ENCODE data around the gene GPC5.

Gene GPC5

DNA sequence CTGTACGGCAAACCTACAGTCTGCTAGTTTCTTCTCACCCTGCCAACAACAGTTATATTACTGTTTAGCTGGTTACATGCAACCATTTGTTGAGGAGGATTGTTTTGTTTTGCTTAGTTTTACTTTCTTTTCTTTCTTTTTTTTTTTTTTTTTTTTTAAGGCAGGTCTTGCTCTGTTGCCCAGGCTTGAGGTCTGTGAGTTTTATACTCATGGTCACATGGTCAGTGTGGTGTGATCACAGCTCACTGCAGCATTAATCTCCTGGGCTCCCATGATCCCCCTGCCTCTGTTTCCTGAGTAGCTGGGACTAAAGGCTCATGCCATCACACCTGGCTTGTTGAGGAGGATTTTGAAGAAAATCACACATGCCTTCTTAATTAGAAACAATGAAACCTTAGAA is 505.6 kb downstream of the GPC5 start:
- DNase-seq: no peak

DNA sequence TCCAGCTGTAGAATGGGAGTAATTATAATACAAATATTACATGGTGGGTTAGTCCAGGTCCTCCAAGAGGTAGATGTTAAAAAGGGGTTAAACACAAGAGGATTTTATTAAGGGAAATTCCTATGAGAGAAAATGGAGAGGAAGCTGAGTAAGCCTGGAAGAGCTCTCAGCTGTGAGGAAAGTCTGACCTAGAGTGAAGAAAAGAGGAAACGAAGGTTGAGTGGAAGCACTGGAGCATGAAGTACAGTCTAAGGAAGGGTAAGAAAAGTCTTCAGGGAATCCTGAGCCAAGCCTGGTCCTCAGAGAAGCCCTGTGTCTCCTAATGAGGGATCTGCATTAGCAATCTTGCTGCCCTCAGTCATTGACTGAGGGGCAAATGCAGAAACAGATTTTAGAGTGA is 506.2 kb downstream of the GPC5 start:
- DNase-seq: no peak

DNA sequence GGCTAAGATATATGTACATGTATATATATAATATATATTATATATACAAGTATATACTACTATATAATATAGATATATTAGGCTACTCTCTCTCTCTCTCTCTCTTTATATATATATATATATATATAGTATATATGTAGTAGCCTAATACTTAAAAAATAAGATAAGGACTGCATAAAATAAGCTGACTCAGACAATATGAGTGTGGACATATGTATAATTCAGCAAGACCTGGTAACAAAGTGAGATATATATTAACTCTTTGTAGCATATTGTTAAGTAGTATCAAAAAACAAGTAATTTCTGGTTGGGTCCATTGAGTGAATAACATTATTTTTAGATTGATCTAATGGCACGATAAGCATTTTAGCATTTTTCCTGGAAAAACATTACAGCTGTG is 509.0 kb downstream of the GPC5 start:
- DNase-seq: no peak

DNA sequence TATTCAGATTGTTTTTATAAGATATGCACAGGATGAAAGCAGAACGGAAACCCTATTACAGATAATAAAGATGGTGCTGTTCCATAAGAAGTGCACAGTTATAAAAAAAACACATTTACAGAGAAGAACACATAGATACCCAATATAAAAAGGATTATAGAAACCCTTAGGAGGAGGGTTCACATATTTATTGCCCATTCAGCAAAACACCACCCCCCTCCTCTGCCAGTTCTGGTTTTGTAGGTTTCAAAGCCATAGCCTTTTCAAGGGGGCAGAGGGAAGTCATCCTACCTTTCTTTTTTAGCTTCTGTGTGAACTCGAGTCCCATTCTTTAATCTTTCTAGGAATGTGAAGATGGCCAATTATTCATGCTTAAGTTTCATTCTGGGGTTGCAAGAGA is 511.2 kb downstream of the GPC5 start:
- no peak for DNase-seq

DNA sequence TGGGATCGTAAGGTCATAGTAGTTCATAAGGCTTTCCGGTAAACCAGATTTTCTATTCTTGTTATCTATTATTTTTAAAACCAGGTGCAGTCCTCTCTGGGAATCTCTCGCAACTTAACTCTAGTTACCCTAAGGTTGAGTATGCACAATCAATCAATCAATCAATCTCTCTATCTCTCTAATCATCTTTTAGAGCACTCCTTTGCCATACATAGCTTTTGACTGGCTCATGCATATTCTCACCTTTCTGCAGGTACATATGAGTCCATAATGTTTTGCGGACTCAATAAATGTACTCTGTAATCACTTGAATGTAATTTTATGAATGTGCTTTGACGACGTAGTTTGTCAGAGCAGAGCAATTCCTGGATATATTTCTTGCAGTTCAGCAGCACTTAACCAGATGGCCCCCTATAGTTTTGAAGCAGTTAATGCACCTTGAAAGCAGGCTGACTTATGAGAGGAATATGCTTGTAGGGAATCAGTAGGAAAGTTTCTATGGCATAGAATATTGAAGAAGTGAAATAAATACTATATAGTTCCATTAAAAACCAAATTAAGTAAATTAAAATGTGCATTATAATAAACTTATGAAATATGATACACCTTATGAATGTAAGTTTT is 524.7 kb downstream of the GPC5 start:
- DNase-seq: no peak

DNA sequence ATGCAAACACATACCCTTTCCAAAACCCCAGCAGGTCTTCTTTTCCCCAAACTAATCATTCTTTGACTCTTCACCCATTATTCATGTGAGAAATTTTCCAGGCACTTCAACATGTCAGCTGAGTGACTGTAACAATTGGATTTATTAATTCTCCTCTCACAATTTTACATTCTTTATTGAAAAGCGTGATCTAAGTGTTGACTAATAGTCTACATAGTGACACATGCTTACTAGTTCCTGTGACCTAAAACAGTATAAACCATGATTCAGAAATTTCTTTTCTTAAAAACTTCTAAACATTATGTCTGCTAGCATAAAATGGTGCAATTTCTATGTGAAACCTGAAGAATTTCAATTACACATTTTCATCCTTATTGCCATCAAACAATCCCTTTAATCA is 532.3 kb downstream of the GPC5 start:
- DNase-seq: no peak

DNA sequence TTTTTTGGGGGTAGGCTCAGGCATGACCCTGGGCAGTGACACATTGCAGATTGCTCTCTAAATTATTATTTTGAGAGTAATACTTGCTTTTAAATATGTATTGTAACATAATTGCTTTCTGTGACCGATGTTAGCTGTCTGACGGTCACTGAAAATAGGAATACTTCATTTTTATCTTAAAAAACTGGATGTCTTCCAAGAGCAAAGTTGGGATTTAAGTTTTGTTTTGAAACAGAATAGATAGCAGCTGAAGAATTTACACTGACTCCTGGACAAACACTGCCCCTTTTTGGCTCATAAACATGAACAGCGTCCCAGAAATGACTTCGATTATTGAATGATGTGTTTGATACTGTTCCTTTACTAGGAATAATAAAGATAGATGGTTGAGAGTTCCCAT is 535.9 kb downstream of the GPC5 start:
- no peak for DNase-seq

DNA sequence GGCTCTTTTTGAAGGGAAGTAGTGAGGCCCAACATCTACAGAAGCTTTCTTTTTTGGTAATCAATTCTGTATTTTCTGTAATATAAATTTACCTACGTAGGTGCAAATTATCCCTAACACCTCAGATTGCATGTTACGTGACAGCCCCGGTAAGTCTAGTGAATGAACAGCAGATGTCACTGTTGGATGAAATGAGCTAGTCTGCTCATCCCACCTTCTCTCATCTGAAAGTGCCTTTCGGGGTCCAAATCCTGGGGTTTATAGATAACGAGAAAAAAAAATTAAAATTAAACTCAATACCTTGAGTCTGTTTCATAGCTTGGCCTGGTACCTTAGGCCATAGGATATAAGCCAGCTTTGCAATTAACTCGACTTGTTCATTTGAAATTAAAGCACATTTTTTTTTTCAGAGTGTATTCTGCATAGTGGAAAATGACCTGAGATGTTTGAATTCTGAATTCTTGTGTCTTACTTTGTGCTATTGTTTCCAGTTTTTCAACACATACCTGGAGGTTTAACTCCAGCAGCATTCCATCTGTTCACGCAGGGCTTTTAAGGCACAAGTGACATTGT is 548.2 kb downstream of the GPC5 start:
- no peak for DNase-seq

DNA sequence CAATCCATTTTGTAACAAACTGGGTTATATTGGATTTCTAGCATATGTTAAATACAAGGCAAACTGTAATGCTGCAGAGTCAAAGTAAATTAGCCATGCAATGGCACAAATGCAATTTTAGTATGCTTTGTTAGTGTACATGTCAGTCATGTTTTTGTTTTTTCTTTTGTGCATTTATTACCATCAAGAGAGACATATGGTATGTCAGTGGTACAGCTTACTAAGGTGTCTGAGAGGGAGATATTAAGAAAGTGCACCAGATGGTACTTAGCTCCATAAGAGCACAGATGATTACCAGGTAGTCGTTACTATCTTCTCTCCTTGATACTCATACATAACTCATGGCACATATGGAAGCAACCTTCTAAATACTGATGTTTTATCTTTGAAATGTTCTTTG is 550.3 kb downstream of the GPC5 start:
- no peak for DNase-seq

DNA sequence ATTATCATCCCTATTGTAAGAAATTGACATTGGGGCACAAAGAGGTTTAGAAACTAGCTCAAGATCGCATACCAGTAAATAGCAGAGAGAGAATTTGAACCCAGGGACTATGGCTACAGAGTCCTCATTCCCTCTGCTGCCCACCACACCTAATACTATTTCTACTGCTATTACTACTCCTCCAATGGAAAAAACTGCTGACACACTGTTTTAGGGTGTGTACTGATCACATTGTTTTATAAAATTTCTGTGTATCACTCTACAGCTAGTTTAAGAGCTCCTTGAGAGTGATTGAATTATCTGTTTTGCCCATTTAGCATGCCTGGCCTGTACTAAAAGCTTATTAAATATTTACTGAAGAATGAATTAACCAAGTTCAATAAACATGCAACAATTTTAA is 552.4 kb downstream of the GPC5 start:
- DNase-seq: no peak

DNA sequence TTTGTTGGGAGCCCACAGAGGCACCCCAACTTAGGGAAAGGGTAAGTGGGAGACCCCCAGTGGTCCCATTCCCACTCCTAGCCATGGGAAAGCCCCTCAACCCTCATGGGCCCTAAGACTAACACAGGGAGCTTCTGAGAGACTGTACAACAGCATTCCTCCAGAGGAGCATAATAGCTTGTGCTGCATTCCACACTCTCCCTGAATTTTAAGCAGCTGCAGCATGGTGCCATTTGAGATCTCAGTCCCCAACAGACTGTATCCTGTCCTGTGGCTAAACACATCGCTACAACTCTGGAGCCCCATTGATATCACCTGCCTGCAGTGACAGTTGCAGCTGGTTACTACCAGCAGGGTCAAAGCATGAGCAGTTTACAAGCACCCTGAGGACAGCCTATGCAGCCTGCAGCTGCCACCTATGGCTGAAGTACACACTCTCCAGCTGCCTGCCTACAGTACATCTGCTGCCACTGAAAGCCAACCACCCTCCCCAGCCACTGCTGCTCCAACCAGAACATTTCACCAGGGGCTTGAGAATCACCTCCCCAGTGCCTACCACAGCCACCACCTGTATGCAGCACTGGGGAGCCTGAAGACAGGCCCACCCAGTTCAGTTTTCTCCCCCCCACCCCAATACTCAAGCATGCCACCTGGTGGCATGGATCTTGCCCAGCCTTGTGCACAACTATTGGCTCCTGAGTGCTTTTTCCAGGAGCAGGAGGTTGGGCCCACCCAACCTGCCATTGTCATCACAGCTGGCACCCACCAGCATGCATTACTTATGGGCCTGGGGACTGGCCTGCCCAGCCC is 557.3 kb downstream of the GPC5 start:
- DNase-seq: no peak

DNA sequence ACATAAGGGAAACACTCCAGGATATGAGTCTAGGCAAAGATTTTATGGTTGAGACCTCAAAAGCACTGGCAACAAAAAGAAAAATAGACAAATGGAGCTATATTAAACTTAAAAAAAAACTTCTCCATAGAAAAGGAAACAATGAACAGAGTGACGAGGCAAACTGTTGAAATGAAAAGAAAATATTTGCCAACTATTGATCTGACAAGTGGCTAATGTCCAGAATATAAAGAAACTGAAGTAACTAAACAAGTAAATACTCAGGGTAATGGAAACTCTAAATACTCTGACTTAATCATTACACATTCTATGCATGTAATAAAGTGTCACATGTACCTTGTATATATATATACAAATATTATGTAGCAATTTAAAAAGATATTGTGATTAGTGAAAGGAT is 562.5 kb downstream of the GPC5 start:
- DNase-seq: no peak

DNA sequence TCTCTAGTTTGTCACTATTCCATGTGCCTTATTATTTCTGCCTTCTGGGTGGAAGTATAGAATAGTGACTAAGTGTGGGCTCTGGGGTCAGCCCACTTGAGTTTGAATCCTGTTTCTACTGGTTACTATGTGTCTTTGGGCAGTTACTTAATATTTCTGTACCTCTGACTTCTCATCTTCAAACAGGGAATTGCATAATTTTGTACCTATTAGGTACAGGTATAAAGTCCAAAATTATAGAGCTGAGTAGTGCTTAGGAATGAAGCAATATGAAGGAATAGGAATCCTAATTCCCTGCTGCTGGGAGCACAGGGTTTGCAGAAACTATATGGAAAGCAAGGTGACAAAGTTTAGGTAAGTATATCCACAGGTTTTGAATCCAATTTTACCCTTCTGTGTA is 564.5 kb downstream of the GPC5 start:
- DNase-seq: no peak

DNA sequence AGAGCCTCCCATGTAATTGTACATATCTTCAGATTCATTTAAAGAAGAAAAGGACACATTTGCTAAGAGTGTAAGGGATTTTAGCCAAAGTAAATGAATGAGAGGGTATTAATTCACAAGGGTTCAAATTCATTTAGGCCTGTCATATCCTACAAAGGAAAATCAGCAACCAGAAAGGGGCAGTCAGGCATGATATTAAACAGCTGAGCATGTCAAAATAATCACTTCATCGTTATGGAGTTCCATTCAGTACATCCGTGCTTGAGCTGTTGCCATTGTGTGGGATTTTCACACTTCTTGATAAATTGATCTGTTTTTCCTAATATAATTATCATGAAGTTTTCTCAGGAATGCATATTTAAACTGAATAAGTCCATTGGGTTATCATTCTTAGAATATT is 567.1 kb downstream of the GPC5 start:
- DNase-seq: no peak

DNA sequence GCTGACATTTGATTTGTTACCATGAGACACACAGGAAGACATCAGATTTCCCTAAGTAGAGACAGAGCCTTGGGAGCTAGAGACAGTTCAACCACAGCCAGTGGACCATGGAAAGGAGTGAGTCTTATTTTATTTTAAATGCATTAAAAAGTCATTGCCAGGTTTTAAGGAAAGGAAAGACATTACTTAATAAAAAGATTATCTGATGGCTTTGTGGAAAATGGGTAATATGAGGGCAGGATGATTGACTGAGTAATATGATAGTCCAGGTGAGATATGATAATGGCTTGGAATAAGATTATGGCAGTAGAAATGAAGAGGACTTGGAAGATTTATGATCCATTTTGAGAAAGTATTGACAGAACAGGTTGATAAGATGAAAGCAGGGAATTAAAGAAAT is 580.1 kb downstream of the GPC5 start:
- no peak for DNase-seq

DNA sequence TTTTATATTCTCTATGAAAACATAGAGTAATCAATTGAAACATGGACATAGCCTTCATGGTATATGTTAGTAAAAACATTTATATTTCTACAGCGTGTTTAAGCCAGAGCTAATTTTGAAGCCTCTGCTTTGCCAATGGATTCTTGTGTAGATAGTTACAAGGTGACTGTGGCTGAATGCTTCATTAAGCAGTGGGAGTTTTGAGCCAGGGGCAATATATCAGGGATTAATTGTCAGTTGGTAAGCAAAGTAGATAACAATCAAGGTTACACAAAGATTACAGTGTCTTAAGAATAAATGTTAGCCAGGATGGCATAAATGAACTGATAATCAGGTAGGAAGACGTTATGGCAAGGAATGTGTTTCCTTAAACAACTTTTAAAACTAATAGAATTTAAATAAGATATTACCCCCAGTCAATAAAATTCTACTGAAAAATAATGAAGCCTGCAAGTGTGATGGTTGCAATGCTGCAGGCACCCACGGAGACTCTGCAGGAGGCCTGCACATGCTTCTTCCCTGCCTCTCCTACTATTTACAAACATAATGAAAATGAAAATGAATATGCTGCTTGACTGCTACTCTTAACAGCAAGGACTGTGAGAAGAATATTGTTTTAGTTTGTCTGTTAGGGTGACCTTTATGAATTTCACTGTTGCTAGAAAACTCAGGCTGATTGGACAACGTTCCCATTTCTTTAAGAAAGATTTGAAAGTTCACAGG is 588.5 kb downstream of the GPC5 start:
- no peak for DNase-seq

DNA sequence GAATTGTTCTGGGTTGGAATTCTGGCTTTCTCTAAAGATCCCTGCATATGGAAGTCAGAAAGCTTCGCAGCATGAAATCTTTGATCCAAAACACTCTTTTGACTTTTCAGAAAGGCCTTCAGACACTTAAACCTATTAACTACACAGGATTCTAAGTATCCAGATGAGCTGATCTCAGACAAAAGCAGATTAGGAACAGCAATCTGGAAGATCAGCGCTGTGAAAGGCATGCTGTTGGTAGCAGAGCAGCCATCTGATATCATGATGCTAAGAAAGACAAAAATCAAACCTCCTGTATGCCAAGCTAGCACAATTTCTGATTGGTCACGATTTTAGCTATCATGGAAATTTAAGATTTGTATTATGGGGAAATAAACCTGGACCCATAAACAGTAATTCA is 589.9 kb downstream of the GPC5 start:
- DNase-seq: no peak

DNA sequence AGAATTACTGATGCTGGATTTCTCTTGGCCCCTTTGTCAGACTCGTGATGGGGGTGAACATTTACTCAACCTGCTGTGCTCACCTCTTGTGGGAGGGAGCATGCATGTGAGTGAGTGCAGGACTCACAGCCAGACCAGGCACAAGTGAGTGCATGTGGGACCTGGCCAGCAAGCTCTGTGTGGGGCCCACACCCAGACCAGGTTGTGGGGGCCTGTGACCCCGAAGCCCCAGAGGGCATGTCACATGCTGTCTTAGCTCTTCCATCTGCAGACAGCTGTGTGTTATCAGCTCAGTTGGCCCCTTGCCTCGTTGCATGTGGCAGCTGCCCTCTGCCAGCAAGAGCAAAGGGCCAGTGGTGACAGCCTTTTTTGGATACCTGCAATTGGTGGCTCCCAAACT is 614.4 kb downstream of the GPC5 start:
- DNase-seq: no peak

DNA sequence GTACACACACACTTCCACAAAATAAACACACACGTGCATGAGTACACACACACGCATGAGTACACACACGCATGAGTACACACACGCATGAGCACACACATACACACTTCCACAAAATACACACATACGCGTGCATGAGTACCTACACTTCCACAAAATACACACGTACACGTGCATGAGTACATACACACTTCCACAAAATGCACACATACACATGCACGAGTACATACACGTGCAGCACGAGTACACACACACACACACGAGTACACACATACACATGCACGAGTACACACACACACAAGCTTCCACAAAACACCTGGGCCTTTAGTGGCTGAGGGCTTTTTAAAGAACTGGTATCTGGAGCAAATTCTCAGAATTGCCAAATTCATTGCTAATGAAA is 619.3 kb downstream of the GPC5 start:
- no peak for DNase-seq

DNA sequence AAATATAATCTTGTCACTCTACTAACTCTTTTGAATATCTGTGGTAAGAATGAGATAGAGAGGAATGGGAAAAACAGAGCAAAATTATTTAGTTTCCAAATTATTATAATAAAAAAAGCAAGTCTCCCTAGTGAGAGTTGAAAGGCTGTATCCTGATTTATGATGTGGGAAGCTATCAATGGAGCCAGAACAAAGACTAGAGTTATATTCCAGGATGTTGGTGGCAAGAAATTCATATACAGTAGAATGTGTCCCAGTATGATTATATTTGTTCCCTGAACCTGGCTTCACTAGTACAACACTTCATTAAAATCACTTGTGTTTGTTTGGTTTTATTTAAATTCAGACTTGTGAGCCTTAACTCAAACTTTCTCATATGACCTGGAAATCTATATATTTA is 630.3 kb downstream of the GPC5 start:
- no peak for DNase-seq

DNA sequence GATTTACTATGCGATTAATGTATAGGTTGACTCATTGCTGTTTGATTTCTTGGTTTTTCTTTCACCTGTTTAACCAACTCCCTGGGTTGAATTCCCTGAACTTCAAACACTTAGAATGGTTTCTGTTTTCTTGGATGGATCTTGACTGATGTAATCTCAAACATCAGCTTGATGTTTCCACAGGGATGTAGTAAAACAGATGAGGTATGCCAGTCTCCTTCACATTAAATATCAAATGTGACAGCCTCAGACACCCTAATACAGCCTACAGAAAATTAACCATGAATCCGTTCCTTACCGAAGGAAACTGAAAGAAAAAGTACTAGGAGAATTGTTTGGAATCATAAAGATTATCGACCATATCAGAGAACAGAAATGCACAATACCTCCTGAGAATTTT is 631.2 kb downstream of the GPC5 start:
- no peak for DNase-seq

DNA sequence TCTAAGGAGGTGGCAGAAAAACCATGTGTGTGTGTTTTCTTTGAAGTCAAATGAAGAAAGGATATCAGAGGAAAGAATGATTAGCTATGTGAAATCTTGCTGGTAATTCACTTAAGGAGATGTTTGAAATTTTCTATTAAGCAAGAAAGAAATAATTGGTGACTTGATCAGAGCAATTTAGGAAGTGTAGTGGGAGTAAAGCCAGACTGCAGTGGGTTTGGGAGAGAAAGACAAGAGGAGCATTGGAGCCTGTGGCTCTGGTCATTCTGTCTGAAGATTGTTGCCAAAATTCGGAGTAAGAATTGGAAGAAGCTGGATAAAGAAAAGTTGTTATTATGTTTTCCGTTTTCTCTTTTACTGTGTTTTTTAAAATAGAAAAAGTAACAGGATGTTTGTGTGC is 640.5 kb downstream of the GPC5 start:
- DNase-seq: no peak

DNA sequence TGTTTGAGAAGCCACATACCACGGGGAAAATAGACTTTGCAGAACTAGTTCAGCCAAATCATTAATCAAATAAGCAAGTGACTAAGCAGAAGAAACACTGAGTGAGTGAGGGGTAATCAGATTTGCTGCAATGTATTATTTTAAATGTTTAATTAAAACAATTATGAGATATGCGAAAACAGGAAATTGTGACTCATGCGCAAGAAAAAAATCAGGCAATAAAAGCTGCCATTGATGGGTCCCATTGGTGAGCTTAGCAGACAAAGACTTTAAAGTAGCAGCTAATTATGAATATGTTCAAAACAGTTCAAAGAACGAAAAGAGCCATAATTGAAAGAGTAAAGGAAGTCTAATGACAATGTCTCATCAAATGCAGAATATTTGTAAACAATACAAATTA is 644.1 kb downstream of the GPC5 start:
- no peak for DNase-seq

DNA sequence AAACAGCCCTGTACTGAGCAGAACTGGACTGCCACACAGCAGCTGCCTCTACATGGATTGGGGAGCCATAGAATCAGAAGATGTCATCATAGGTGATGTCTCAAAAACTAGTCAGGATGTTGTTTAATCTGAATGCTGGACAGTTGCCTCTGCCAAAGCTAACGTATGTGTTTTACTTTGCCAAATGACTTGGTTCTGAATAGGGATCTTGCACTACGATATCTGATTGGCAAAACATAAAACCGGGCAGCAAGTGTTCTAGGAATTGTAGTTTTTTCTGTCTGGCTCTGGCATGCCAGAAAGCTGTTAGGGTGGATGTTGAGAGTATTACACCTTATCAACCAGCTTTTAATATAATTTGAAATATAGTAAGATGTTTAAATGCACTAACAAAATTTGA is 645.9 kb downstream of the GPC5 start:
- DNase-seq: no peak
